ENCODE measurements around the gene GAS2L2. TPM values are rescaled to one million over a fixed set of nuclear protein-coding genes. Genes with fewer than 3 reads are reported as not detected.

Gene GAS2L2
- total and polyA plus RNA-seq, 2 experiments from 2014 or later = not detected

GRCh38 chr17:35740216-35740615 lies 12.8 kb downstream of the GAS2L2 start:
- no peak overlapping the region for H3K4me3 ChIP-seq
- no peaks in the 10 kb centered on the region for H4K20me1 ChIP-seq (ENCODE audit: insufficient read depth)
- no peaks in the 10 kb centered on the region for H3K36me3 ChIP-seq (ENCODE audit: low read depth)
- no peaks in the 10 kb centered on the region for H3K79me2 ChIP-seq (ENCODE audit: insufficient read depth)
- no peak for TF ChIP-seq EZH2phosphoT487 (IDR thresholded peaks at IDR 0.05; ENCODE audit: insufficient read depth, low read depth)
- TF ChIP-seq EZH2 (IDR thresholded peaks at IDR 0.05; ENCODE audit: insufficient read depth, poor library complexity, severe bottlenecking) = no peak
- no peaks in the 10 kb centered on the region for H3K9me3 ChIP-seq (ENCODE audit: low read depth)
- H3F3A ChIP-seq (ENCODE audit: insufficient read depth) = no peaks in the 10 kb centered on the region
- in situ Hi-C loops (cut with MboI) = no loop called here
- H3K4me1 ChIP-seq (ENCODE audit: insufficient read depth) = no peaks in the 10 kb centered on the region
- peaks cover 29% of the 10 kb centered on the region for H3K27me3 ChIP-seq (replicated peaks; ENCODE audit: insufficient read depth)
- H2AFZ ChIP-seq = no peak overlapping the region
- DNase-seq = no peak
- no peak overlapping the region for H3K9ac ChIP-seq
- H3K9me2 ChIP-seq (ENCODE audit: insufficient read depth) = no peaks in the 10 kb centered on the region
- H3K27ac ChIP-seq = no peak overlapping the region
- H3K4me2 ChIP-seq (ENCODE audit: unreplicated experiment) = no peak overlapping the region
- 79 to 82% methylated on average over 7 of the region's 7 CpGs for WGBS, 2 experiments (ENCODE audit: low coverage in 1 of 2, low lambda C conversion rate in 2 of 2, missing lambda C conversion rate in 2 of 2)

GRCh38 chr17:35738519-35739133 lies 14.4 kb downstream of the GAS2L2 start:
- H3K9me2 ChIP-seq (ENCODE audit: insufficient read depth) = no peaks in the 10 kb centered on the region
- TF ChIP-seq EZH2 (IDR thresholded peaks at IDR 0.05; ENCODE audit: insufficient read depth, poor library complexity, severe bottlenecking) (no peak), EZH2phosphoT487 (IDR thresholded peaks at IDR 0.05; ENCODE audit: insufficient read depth, low read depth) (no peak)
- H3K4me1 ChIP-seq (ENCODE audit: insufficient read depth) = no peaks in the 10 kb centered on the region
- no peaks in the 10 kb centered on the region for H3K9me3 ChIP-seq (ENCODE audit: low read depth)
- no peaks in the 10 kb centered on the region for H4K20me1 ChIP-seq (ENCODE audit: insufficient read depth)
- H3K4me2 ChIP-seq (ENCODE audit: unreplicated experiment) = no peak overlapping the region
- no peaks in the 10 kb centered on the region for H3K79me2 ChIP-seq (ENCODE audit: insufficient read depth)
- no peak overlapping the region for H3K9ac ChIP-seq
- in situ Hi-C loops (cut with MboI) = no loop called here
- no peak overlapping the region for H2AFZ ChIP-seq
- H3K4me3 ChIP-seq = no peak overlapping the region
- no peak for DNase-seq
- H3K27me3 ChIP-seq (replicated peaks; ENCODE audit: insufficient read depth) = peaks cover 29% of the 10 kb centered on the region
- WGBS, 2 experiments (ENCODE audit: low coverage in 1 of 2, low lambda C conversion rate in 2 of 2, missing lambda C conversion rate in 2 of 2) = 72 to 78% methylated on average over 5 of the region's 5 CpGs
- H3F3A ChIP-seq (ENCODE audit: insufficient read depth) = no peaks in the 10 kb centered on the region
- H3K27ac ChIP-seq = no peak overlapping the region
- no peaks in the 10 kb centered on the region for H3K36me3 ChIP-seq (ENCODE audit: low read depth)

GRCh38 chr17:35736236-35736635 lies 16.8 kb downstream of the GAS2L2 start:
- DNase-seq = no peak
- no peaks in the 10 kb centered on the region for H4K20me1 ChIP-seq (ENCODE audit: insufficient read depth)
- no peak overlapping the region for H2AFZ ChIP-seq
- H3K4me2 ChIP-seq (ENCODE audit: unreplicated experiment) = no peak overlapping the region
- H3F3A ChIP-seq (ENCODE audit: insufficient read depth) = no peaks in the 10 kb centered on the region
- H3K27ac ChIP-seq = no peak overlapping the region
- no peak overlapping the region for H3K9ac ChIP-seq
- H3K36me3 ChIP-seq (ENCODE audit: low read depth) = no peaks in the 10 kb centered on the region
- H3K27me3 ChIP-seq (replicated peaks; ENCODE audit: insufficient read depth) = peaks cover 20% of the 10 kb centered on the region
- peaks cover under 1% of the 10 kb centered on the region; the same call in 1 of the 2 replicates for H3K4me1 ChIP-seq (ENCODE audit: insufficient read depth)
- TF ChIP-seq EZH2phosphoT487 (IDR thresholded peaks at IDR 0.05; ENCODE audit: insufficient read depth, low read depth) = no peak
- no peak for TF ChIP-seq EZH2 (IDR thresholded peaks at IDR 0.05; ENCODE audit: insufficient read depth, poor library complexity, severe bottlenecking)
- H3K9me2 ChIP-seq (ENCODE audit: insufficient read depth) = no peaks in the 10 kb centered on the region
- H3K4me3 ChIP-seq = no peak overlapping the region
- WGBS, 2 experiments (ENCODE audit: low coverage in 1 of 2, low lambda C conversion rate in 2 of 2, missing lambda C conversion rate in 2 of 2) = 82 to 84% methylated on average over 5 of the region's 5 CpGs
- no peaks in the 10 kb centered on the region for H3K9me3 ChIP-seq (ENCODE audit: low read depth)
- H3K79me2 ChIP-seq (ENCODE audit: insufficient read depth) = no peaks in the 10 kb centered on the region
- in situ Hi-C loops (cut with MboI) = no loop called here

GRCh38 chr17:35735036-35735805 lies 17.8 kb downstream of the GAS2L2 start:
- peaks cover 10% of the 10 kb centered on the region; the same call in 1 of the 2 replicates for H3K27me3 ChIP-seq (replicated peaks; ENCODE audit: insufficient read depth)
- H3K27ac ChIP-seq = no peak overlapping the region
- no peak overlapping the region for H3K4me3 ChIP-seq
- H3K79me2 ChIP-seq (ENCODE audit: insufficient read depth) = no peaks in the 10 kb centered on the region
- H3K9me3 ChIP-seq (ENCODE audit: low read depth) = no peaks in the 10 kb centered on the region
- no peak overlapping the region for H2AFZ ChIP-seq
- no peak overlapping the region for H3K4me2 ChIP-seq (ENCODE audit: unreplicated experiment)
- no peak overlapping the region for H3K9ac ChIP-seq
- no peaks in the 10 kb centered on the region for H3K9me2 ChIP-seq (ENCODE audit: insufficient read depth)
- TF ChIP-seq EZH2phosphoT487 (IDR thresholded peaks at IDR 0.05; ENCODE audit: insufficient read depth, low read depth) (no peak), EZH2 (IDR thresholded peaks at IDR 0.05; ENCODE audit: insufficient read depth, poor library complexity, severe bottlenecking) (no peak)
- peaks cover 5% of the 10 kb centered on the region; the same call in 1 of the 2 replicates for H3F3A ChIP-seq (ENCODE audit: insufficient read depth)
- H4K20me1 ChIP-seq (ENCODE audit: insufficient read depth) = no peaks in the 10 kb centered on the region
- in situ Hi-C loops (cut with MboI) = no loop called here
- no peaks in the 10 kb centered on the region for H3K36me3 ChIP-seq (ENCODE audit: low read depth)
- H3K4me1 ChIP-seq (ENCODE audit: insufficient read depth) = peaks cover 9% of the 10 kb centered on the region; the same call in 1 of the 2 replicates
- WGBS, 2 experiments (ENCODE audit: low coverage in 1 of 2, low lambda C conversion rate in 2 of 2, missing lambda C conversion rate in 2 of 2) = 69 to 76% methylated on average over 28 to 29 of the region's 29 CpGs
- no peak for DNase-seq
